ENCODE data around the gene TRIM41.
"Not testable (repeated sequence)": the region's sequence is repeated elsewhere in the genome, so short reads cannot be mapped to it uniquely, and the experiment has no call there.

DNA sequence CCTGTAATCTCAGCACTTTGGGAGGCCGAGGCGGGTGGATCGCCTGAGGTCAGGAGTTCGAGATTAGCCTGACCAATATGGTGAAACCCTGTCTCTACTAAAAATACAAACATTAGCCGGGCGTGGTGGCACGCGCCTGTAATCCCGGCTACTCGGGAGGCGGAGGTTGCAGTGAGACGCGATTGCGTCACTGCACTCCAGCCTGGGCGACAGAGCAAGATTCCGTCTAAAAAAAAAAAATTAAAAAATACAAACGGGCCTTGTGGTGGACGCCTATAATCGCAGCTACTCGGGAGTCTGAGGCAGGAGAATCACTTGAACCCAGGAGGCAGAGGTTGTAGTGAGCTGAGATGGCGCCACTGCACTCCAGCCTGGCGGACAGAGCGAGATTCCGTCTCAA, 14.1 kb upstream of the TRIM41 start:
- TF ChIP-seq, protein P1, sequence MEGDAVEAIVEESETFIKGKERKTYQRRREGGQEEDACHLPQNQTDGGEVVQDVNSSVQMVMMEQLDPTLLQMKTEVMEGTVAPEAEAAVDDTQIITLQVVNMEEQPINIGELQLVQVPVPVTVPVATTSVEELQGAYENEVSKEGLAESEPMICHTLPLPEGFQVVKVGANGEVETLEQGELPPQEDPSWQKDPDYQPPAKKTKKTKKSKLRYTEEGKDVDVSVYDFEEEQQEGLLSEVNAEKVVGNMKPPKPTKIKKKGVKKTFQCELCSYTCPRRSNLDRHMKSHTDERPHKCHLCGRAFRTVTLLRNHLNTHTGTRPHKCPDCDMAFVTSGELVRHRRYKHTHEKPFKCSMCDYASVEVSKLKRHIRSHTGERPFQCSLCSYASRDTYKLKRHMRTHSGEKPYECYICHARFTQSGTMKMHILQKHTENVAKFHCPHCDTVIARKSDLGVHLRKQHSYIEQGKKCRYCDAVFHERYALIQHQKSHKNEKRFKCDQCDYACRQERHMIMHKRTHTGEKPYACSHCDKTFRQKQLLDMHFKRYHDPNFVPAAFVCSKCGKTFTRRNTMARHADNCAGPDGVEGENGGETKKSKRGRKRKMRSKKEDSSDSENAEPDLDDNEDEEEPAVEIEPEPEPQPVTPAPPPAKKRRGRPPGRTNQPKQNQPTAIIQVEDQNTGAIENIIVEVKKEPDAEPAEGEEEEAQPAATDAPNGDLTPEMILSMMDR (IDR thresholded peaks at IDR 0.05) = not testable (repeated sequence)
- not testable (repeated sequence) for TF ChIP-seq POLR2A (IDR thresholded peaks at IDR 0.05)

Data from transverse colon (tissue), 3 donors.